Measurements from ENCODE around the gene ZRANB3. TPM values are rescaled to one million over a fixed set of nuclear protein-coding genes. Genes with fewer than 3 reads are reported as not detected.
"Not testable (repeated sequence)": the region's sequence is repeated elsewhere in the genome, so short reads cannot be mapped to it uniquely, and the experiment has no call there.

ZRANB3 gene
- total RNA-seq, 6 donors from 2014 or later, result 1.00 to 4.0 (median 2.0) TPM

DNA sequence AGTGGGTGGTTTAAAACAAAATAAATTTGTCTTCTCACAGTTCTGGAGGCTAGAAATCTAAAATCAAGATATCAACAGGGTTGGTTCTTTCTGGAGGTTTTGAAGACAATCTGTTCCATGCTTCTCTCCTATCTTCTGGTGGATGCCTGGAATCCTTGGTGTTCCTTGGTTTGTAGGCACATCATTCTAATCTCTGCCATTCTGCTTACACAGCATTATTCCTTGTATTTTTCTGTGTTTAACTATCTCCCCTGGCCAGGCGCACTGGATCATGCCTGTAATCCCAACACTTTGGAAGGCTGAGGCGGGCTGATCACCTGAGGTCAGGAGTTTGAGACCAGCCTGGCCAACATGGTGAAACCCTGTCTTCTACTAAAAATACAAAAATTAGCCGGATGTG, 108.1 kb downstream of the ZRANB3 start:
- WGBS, 2 donors, result 97% methylated on average over 3 of the region's 3 CpGs
- Histone ChIP-seq H3K9me3 (peaks cover 0 to 11% (median 5%) of the 10 kb centered on the region in 4 donors), H3K36me3 (peaks cover 0 to 3% (median 0%) of the 10 kb centered on the region in 4 donors), H3K27ac (no peak overlapping the region), H3K4me3 (no peak overlapping the region), H3K27me3 (no peaks in the 10 kb centered on the region), H3K4me1 (no peaks in the 10 kb centered on the region)
- no peak for TF ChIP-seq POLR2A (IDR thresholded peaks at IDR 0.05)
- no peak for TF ChIP-seq POLR2AphosphoS5 (IDR thresholded peaks at IDR 0.05)
- TF ChIP-seq, protein P1, sequence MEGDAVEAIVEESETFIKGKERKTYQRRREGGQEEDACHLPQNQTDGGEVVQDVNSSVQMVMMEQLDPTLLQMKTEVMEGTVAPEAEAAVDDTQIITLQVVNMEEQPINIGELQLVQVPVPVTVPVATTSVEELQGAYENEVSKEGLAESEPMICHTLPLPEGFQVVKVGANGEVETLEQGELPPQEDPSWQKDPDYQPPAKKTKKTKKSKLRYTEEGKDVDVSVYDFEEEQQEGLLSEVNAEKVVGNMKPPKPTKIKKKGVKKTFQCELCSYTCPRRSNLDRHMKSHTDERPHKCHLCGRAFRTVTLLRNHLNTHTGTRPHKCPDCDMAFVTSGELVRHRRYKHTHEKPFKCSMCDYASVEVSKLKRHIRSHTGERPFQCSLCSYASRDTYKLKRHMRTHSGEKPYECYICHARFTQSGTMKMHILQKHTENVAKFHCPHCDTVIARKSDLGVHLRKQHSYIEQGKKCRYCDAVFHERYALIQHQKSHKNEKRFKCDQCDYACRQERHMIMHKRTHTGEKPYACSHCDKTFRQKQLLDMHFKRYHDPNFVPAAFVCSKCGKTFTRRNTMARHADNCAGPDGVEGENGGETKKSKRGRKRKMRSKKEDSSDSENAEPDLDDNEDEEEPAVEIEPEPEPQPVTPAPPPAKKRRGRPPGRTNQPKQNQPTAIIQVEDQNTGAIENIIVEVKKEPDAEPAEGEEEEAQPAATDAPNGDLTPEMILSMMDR (IDR thresholded peaks at IDR 0.05), result no peak
- TF ChIP-seq EP300 (IDR thresholded peaks at IDR 0.05), result no peak
- ATAC-seq (ENCODE audit: low FRiP score in 2 of 2) (no peak), DNase-seq (no peak)

DNA sequence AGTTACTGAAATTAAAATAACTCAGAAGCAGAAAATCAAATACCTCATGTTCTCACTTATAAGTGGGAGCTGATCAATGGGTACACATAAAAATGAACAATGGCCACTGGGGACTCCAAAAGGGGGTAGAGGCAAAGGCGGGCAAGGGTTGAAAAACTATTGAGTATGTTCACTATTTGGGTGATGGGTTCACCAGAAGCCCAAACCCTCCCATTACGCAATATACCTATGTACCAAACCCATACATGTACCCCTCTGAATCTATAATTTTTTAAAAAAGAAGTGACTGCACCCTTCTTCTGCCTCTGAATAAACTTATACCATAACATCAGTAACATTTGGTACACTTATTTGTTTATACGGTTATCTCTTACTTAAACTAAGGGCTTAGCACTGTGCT, 119.4 kb downstream of the ZRANB3 start:
- 95 to 97% methylated on average over 3 of the region's 3 CpGs for WGBS, 2 donors

DNA sequence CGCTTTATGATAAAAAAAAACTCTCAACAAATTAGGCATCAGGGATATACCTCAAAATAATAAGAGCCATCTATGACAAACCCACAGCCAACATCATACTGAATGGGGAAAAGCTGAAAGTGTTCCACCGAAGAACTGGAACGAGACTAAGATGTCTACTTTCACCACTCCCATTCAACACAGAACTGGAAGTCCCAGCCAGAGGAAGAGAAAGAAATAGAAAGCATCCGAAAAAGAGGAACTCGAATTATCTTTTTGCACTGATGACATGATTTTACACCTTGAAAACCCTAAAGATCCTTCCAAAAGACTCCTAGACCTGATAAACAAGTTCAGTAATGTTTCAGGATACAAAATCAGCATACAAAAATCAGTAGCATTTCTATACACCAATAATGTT, 121.6 kb downstream of the ZRANB3 start:
- Histone ChIP-seq H3K27ac (no peak overlapping the region), H3K27me3 (no peaks in the 10 kb centered on the region), H3K36me3 (no peaks in the 10 kb centered on the region), H3K9me3 (peaks cover 0 to 2% (median 0%) of the 10 kb centered on the region in 4 donors), H3K4me1 (no peaks in the 10 kb centered on the region), H3K4me3 (no peak overlapping the region)
- TF ChIP-seq, protein P1 (IDR thresholded peaks at IDR 0.05), result no peak
- no peak for TF ChIP-seq EP300 (IDR thresholded peaks at IDR 0.05)
- TF ChIP-seq POLR2AphosphoS5 (IDR thresholded peaks at IDR 0.05), result no peak
- TF ChIP-seq POLR2A (IDR thresholded peaks at IDR 0.05), result no peak
- ATAC-seq (ENCODE audit: low FRiP score in 2 of 2), result no peak
- no peak for DNase-seq
- 90 to 91% methylated on average over 5 of the region's 5 CpGs for WGBS, 2 donors

More for the DNA sequence above, 119.4 kb downstream of the ZRANB3 start:
- no peaks in the 10 kb centered on the region for H3K4me1 ChIP-seq
- ATAC-seq (ENCODE audit: low FRiP score in 2 of 2) (no peak), DNase-seq (no peak)
- H3K27ac ChIP-seq, result no peak overlapping the region
- no peak overlapping the region for H3K4me3 ChIP-seq
- TF ChIP-seq POLR2A (IDR thresholded peaks at IDR 0.05) (no peak), EP300 (IDR thresholded peaks at IDR 0.05) (no peak), POLR2AphosphoS5 (IDR thresholded peaks at IDR 0.05) (no peak)
- TF ChIP-seq, protein P1 (IDR thresholded peaks at IDR 0.05), result no peak
- no peaks in the 10 kb centered on the region for H3K36me3 ChIP-seq
- H3K27me3 ChIP-seq, result no peaks in the 10 kb centered on the region
- peaks cover 0 to 2% (median 0%) of the 10 kb centered on the region in 4 donors for H3K9me3 ChIP-seq

DNA sequence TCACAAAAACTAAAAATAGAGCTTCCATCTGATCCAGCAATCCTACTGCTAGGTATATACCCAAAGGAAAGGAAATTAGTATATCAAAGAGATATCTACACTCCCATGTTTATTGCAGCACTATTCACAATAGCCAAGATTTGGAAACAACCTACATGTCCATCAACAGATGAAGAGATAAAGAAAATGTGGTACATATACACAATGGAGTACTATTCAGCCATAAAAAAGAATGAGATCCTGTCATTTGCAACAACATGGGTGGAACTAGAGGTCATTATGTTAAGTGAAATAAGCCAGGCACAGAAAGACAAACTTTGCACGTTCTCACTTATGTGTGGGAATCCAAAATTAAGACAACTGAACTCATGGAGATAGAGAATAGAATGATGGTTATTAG, 134.8 kb downstream of the ZRANB3 start:
- not testable (repeated sequence) for H3K36me3 ChIP-seq; H3K27ac ChIP-seq; H3K27me3 ChIP-seq; H3K4me3 ChIP-seq; ATAC-seq (ENCODE audit: low FRiP score in 2 of 2); H3K4me1 ChIP-seq; DNase-seq; H3K9me3 ChIP-seq
- 89 to 96% methylated on average over 1 of the region's 1 CpG for WGBS, 2 donors

DNA sequence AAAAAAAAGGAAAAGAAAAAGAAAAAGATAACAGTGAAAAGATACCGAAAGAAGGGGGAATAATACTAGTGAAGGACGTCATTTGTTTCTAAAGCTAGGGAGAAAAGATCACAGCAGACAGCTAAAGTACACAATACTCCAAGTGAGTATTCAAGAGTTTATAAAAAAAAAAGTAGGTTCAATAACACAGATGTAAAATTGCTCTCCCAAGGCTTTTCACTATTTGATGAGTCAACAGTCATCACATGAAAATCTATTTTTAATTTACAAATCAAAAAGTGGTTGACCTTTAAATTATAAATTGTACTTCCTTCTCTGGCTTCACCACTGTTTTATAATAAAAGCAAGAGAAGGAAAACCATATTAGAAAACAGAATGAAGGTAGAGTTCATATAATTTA, 144.0 kb downstream of the ZRANB3 start:
- WGBS, 2 donors, result 80 to 88% methylated on average over 2 of the region's 2 CpGs
- ATAC-seq (ENCODE audit: low FRiP score in 2 of 2), result no peak
- Histone ChIP-seq H3K4me3 (no peak overlapping the region), H3K27ac (no peak overlapping the region), H3K4me1 (no peaks in the 10 kb centered on the region), H3K27me3 (no peaks in the 10 kb centered on the region), H3K9me3 (peaks cover 0 to 7% (median 0%) of the 10 kb centered on the region in 4 donors), H3K36me3 (no peaks in the 10 kb centered on the region)
- no peak for DNase-seq
- TF ChIP-seq POLR2A (IDR thresholded peaks at IDR 0.05), result no peak

DNA sequence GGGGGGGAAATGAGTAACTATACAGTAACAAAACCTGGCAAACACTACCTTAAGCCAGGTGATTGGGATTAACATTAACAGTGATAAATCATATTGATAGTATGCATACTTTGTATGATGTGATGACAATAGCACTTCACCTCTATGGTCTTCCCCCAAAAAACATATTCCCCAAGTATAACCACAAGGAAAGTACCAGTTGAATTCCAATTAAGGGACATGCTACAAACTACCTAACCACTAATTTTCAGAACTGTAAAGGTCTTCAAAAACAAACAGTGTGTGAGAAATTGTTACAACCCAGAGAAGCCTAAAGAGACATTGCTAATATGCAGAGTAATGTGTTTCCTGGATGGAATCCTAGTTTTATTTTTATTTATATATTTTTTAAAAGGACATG, 152.4 kb downstream of the ZRANB3 start:
- no peak for ATAC-seq (ENCODE audit: low FRiP score in 2 of 2)
- TF ChIP-seq POLR2A (IDR thresholded peaks at IDR 0.05) (no peak), EP300 (IDR thresholded peaks at IDR 0.05) (no peak), POLR2AphosphoS5 (IDR thresholded peaks at IDR 0.05) (no peak)
- TF ChIP-seq, protein P1 (IDR thresholded peaks at IDR 0.05), result no peak

More for the DNA sequence above, 152.4 kb downstream of the ZRANB3 start:
- Histone ChIP-seq H3K4me1 (no peaks in the 10 kb centered on the region), H3K27me3 (no peaks in the 10 kb centered on the region), H3K9me3 (peaks cover 0 to 18% (median 12%) of the 10 kb centered on the region in 4 donors), H3K36me3 (no peaks in the 10 kb centered on the region), H3K4me3 (no peak overlapping the region), H3K27ac (no peak overlapping the region)
- no peak for DNase-seq
